CD4-positive, alpha-beta memory T cell (primary cell): ENCODE results near the gene PACRGL. TPM values are rescaled to one million over a fixed set of nuclear protein-coding genes. Genes with fewer than 3 reads are reported as not detected.
"Not testable (repeated sequence)": the region's sequence is repeated elsewhere in the genome, so short reads cannot be mapped to it uniquely, and the experiment has no call there.

Experiments
- CTCF ChIA-PET: fragments of 350-600 bp; sonication (Branson Sonifier 250); formaldehyde crosslinking; loops from one replicate; lab custom pipeline; 2021; ENCODE audit warnings: inconsistent platforms; ENCODE audit not compliant: partially characterized antibody; lab: Charles Lee
- POLR2A ChIA-PET: fragments of 350-600 bp; sonication (Branson Sonifier 250); formaldehyde crosslinking; loops from one replicate; lab custom pipeline; 2021; ENCODE audit not compliant: partially characterized antibody; lab: Charles Lee
- DNase-seq, 5 donors: peaks; one replicate each; pipeline versions ENCODE4 v3.0.0 to v3.0.0-alpha.2; 2020 to 2022; ENCODE audit warnings: mixed read lengths in 1 of 5
- H3K27ac ChIP-seq: one replicate; pipeline ENCODE4 v1.7.0; 2013; ENCODE audit warnings: low read depth, low read length
- H3K27me3 ChIP-seq: 2 replicates; pipeline ENCODE4 v1.7.0; 2013; ENCODE audit warnings: mild to moderate bottlenecking, low read length, moderate library complexity; ENCODE audit not compliant: insufficient read depth
- H3K36me3 ChIP-seq: 2 replicates; pipeline ENCODE4 v1.7.0; 2013; ENCODE audit warnings: mild to moderate bottlenecking, low read length, moderate library complexity; ENCODE audit not compliant: insufficient read depth
- H3K4me1 ChIP-seq: 2 replicates; pipeline ENCODE4 v1.7.0; 2013; ENCODE audit warnings: mild to moderate bottlenecking, low read length, moderate library complexity; ENCODE audit not compliant: insufficient read depth
- H3K4me3 ChIP-seq, 2 donors: one replicate each; pipeline ENCODE4 v1.7.0; 2013; ENCODE audit warnings: low read length in 2 of 2, mild to moderate bottlenecking in 1 of 2
- H3K9me3 ChIP-seq, 2 donors: one replicate each; pipeline ENCODE4 v1.7.0; 2013; ENCODE audit warnings: low read length in 2 of 2, control low read depth in 1 of 2; ENCODE audit not compliant: control insufficient read depth in 1 of 2
- H3K27ac Mint-ChIP-seq, 7 donors: one replicate each; pipeline ENCODE4 v1.8.0; 2020 to 2021; ENCODE audit warnings: mixed read lengths in 7 of 7, mild to moderate bottlenecking in 6 of 7, inconsistent platforms in 3 of 7, moderate library complexity in 3 of 7
- H3K27me3 Mint-ChIP-seq, 2 donors: one replicate each; pipeline ENCODE4 v1.8.0; 2020 to 2021; ENCODE audit warnings: mixed read lengths in 2 of 2
- H3K36me3 Mint-ChIP-seq, 2 donors: one replicate each; pipeline ENCODE4 v1.8.0; 2020 to 2021; ENCODE audit warnings: mixed read lengths in 2 of 2, inconsistent platforms in 1 of 2, mild to moderate bottlenecking in 1 of 2
- H3K4me1 Mint-ChIP-seq, 4 donors: one replicate each; pipeline ENCODE4 v1.8.0; 2020 to 2021; ENCODE audit warnings: mixed read lengths in 4 of 4, mild to moderate bottlenecking in 1 of 4
- H3K4me3 Mint-ChIP-seq, 8 donors: one replicate each; pipeline ENCODE4 v1.8.0; 2020 to 2021; ENCODE audit warnings: mixed read lengths in 8 of 8, mild to moderate bottlenecking in 7 of 8, moderate library complexity in 6 of 8, inconsistent platforms in 3 of 8
- H3K9me3 Mint-ChIP-seq, 8 donors: one replicate each; pipeline ENCODE4 v1.8.0; 2020 to 2021; ENCODE audit warnings: mixed read lengths in 8 of 8, mild to moderate bottlenecking in 5 of 8, inconsistent platforms in 3 of 8, moderate library complexity in 1 of 8
- intact Hi-C: fragments of 100-400 bp; cut with micrococcal nuclease; formaldehyde crosslinking; loops from one replicate; pipeline ENCODE4 v1.15.1; 2023
- polyA plus RNA-seq, 2 donors: library from polyadenylated mRNA; unstranded; fragments of 300-500 nt; fragmentation: Illumina TruSeq; gene quantifications; one replicate each; pipeline ENCODE4 v1.2.3, GENCODE V29; 2021
- total RNA-seq, 2 experiments: library from RNA; stranded (reverse); gene quantifications; one replicate each; pipeline ENCODE4 v1.2.3, GENCODE V29; 2021

Gene PACRGL
- total and polyA plus RNA-seq, 4 experiments from 2014 or later: 5.4 to 14.4 (median 9.9) TPM

DNA sequence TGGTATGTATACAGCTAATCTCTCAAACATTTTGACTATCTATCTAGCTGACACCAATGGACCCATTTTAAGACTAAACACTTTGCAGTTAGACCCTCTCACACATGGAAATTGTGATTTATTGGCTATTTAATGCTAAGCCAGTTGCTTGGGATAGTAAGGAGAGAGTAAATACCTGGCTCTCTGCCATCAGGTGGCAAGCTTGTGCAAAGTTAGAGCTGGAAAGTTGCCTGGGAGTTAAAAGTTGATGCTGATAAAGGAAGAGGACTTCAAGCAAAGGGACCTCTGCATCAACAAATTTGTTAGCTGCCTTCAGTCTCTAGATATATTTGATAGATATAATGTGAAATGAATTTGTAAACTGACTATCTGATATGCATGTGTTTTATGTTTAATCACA lies 61.1 kb downstream of the PACRGL start:
- H3K4me1 ChIP-seq: no peaks in the 10 kb centered on the region
- H3K27me3 ChIP-seq: no peaks in the 10 kb centered on the region
- ChIA-PET CTCF (interaction anchor here (1.1 kb wide), 1 partner anchor 12 kb away, joined by 3 read pairs; no protein-coding TSS in a partner anchor), POLR2A (no interaction called here)
- no peak overlapping the region for H3K27ac Mint-ChIP-seq
- no peaks in the 10 kb centered on the region for H3K36me3 Mint-ChIP-seq
- DNase-seq: no peak
- H3K27ac ChIP-seq: no peak overlapping the region
- intact Hi-C loops: no loop called here
- no peaks in the 10 kb centered on the region for H3K4me1 Mint-ChIP-seq
- no peaks in the 10 kb centered on the region for H3K27me3 Mint-ChIP-seq
- no peak overlapping the region for H3K4me3 Mint-ChIP-seq
- H3K4me3 ChIP-seq: no peak overlapping the region
- no peaks in the 10 kb centered on the region for H3K9me3 ChIP-seq
- H3K9me3 Mint-ChIP-seq: peaks cover 0 to 2% (median 0%) of the 10 kb centered on the region in 8 donors
- no peaks in the 10 kb centered on the region for H3K36me3 ChIP-seq

DNA sequence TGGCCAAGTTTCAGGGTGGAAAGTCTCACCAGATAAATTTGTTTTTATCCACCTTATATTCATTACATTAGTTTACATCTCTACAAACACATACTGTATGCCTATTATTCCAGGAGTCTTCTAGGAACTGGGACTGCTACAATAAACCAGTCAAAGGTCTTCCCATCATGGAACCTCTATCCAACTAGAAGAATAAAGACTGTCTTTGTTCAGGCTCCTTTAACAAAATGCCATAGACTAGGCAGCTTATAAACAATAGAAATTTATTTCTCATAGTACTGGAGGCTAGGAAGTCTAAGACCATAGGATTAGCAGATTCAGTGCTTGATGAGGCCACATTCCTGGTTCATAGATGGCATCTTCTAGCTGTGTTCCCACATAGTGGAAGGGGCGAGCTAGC lies 61.6 kb downstream of the PACRGL start:
- intact Hi-C loops: no loop called here
- H3K9me3 Mint-ChIP-seq: peaks cover 0 to 2% (median 0%) of the 10 kb centered on the region in 8 donors
- H3K27ac ChIP-seq: no peak overlapping the region
- H3K4me1 ChIP-seq: no peaks in the 10 kb centered on the region
- H3K27me3 Mint-ChIP-seq: no peaks in the 10 kb centered on the region
- H3K4me1 Mint-ChIP-seq: no peaks in the 10 kb centered on the region
- no peaks in the 10 kb centered on the region for H3K36me3 Mint-ChIP-seq
- CTCF ChIA-PET: interaction anchor here (1.1 kb wide), 1 partner anchor 11 kb away, joined by 3 read pairs; no protein-coding TSS in a partner anchor
- no peaks in the 10 kb centered on the region for H3K9me3 ChIP-seq
- no peak overlapping the region for H3K27ac Mint-ChIP-seq
- no peaks in the 10 kb centered on the region for H3K36me3 ChIP-seq
- POLR2A ChIA-PET: no interaction called here
- no peak overlapping the region for H3K4me3 ChIP-seq
- no peak overlapping the region for H3K4me3 Mint-ChIP-seq
- DNase-seq: no peak
- no peaks in the 10 kb centered on the region for H3K27me3 ChIP-seq

DNA sequence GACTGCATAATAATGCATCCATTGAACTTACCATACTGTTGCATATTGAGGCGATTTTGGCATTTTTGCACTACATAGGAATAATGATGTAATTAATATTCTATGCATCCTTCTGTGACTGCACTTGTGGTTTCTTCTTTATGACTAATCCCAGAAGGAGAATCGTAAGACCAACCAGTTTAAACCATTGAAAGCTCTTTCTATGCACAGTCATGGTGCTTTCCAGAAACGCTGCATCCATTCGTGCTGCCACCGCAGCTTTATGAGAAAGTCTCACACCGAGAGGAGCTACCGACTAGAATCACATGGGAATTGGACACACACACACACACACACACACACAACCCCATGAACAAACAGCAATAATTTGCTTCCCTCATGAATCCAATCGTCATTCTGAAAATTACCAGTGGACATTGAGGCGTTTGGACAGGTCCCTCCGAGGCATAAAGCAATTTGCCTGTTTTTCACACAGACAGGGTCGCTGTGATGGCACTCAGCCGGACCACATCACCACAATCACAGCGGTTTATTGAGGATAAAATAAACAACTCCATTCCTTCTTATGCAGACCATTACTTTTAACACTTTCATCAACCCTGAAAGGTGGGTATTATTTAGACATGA lies 64.2 kb downstream of the PACRGL start:
- H3K4me3 ChIP-seq: no peak overlapping the region

DNA sequence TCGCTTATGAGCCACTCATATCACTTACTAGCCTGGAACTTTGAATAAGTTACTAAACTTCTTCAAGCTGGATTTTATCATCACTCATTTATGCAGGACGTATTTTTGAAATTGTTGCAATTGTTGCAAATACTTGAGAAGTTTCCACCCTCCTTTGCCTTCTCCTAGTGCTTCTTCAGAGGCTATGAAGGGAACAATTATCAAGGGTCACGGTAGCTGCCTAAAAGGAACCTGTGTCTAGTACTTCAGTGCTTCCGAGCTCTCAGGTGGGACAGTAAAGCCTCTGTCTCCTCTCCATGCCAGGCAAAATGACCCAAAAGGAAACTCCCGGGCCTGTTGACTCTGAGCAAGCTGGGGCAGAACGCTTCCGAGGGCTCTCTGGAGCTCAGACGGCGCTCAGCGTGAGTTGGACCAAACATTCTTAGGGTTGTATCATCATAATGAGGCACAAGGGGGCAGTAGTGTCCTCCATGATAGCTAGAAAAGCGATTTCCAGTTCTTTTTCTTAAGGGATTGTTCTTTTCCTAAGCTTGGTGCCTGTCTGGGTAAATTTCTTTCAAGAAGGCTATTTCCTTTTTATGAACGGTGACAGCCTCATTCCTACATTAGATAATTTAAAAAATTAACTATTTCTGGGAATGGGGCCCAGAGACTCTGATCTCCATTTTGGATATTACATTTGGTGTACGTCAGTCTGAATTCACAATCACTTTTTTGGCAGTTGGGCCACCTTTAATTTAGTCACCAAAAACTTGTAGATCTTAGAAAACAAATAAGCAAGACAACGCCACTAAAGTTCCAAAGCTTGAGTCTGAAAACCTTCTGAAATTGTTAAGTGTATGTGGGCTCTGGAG lies 73.1 kb downstream of the PACRGL start:
- H3K27ac Mint-ChIP-seq: peak overlapping the region in 2 of 7 donors; percentile 29 to 77
- POLR2A ChIA-PET: no interaction called here
- peaks cover 0 to 5% (median 1%) of the 10 kb centered on the region in 8 donors for H3K9me3 Mint-ChIP-seq
- no peak overlapping the region for H3K27ac ChIP-seq
- no peaks in the 10 kb centered on the region for H3K27me3 Mint-ChIP-seq
- H3K36me3 ChIP-seq: no peaks in the 10 kb centered on the region
- H3K4me1 Mint-ChIP-seq: peaks cover 0 to 5% (median 2%) of the 10 kb centered on the region in 4 donors
- H3K4me1 ChIP-seq: peaks cover 3% of the 10 kb centered on the region
- intact Hi-C loops: no loop called here
- H3K27me3 ChIP-seq: no peaks in the 10 kb centered on the region
- CTCF ChIA-PET: interaction anchor here (0.6 to 4.3 kb wide), 14 partner anchors 9 to 1018 kb away, joined by 3 to 42 read pairs (median 3); no protein-coding TSS in a partner anchor
- H3K4me3 ChIP-seq: no peak overlapping the region
- no peaks in the 10 kb centered on the region for H3K36me3 Mint-ChIP-seq
- no peaks in the 10 kb centered on the region for H3K9me3 ChIP-seq
- DNase-seq: peak; percentile 10 to 35 (median 28)
- peak overlapping the region in 4 of 8 donors; percentile 46 to 66 (median 58) for H3K4me3 Mint-ChIP-seq

More for the DNA sequence above, 64.2 kb downstream of the PACRGL start:
- no peaks in the 10 kb centered on the region for H3K27me3 Mint-ChIP-seq
- no peaks in the 10 kb centered on the region for H3K4me1 Mint-ChIP-seq
- DNase-seq: no peak
- no peaks in the 10 kb centered on the region for H3K36me3 Mint-ChIP-seq
- H3K4me3 Mint-ChIP-seq: no peak overlapping the region
- no peaks in the 10 kb centered on the region for H3K27me3 ChIP-seq
- intact Hi-C loops: no loop called here
- ChIA-PET CTCF (interaction anchor here (1.9 kb wide), 1 partner anchor 9 kb away, joined by 7 read pairs; no protein-coding TSS in a partner anchor), POLR2A (no interaction called here)
- no peaks in the 10 kb centered on the region for H3K36me3 ChIP-seq
- H3K27ac Mint-ChIP-seq: no peak overlapping the region
- no peak overlapping the region for H3K27ac ChIP-seq
- H3K9me3 Mint-ChIP-seq: peaks cover 0 to 2% (median 0%) of the 10 kb centered on the region in 8 donors
- no peaks in the 10 kb centered on the region for H3K9me3 ChIP-seq
- no peaks in the 10 kb centered on the region for H3K4me1 ChIP-seq

DNA sequence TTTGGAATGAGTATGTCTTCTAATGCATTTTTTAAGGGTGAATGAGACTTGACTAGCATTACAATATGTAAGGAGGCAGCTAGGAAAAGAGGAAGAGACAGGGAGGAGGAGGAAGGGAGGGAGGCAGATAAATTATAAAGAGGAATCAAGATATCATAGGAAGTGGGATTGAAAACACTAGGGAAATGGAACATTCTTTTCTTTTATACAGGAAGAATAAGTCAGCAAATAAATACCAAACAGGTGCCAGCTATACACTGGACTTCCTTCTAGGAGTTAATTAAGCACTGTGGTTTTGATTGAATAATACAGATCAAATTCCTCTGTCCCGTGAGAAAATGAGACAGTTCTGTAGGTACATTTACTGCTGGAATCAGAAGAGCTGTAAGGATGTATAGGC lies 78.6 kb downstream of the PACRGL start:
- Histone ChIP-seq H3K27ac (no peak overlapping the region), H3K4me1 (no peaks in the 10 kb centered on the region), H3K27me3 (no peaks in the 10 kb centered on the region), H3K4me3 (no peak overlapping the region), H3K36me3 (no peaks in the 10 kb centered on the region), H3K9me3 (no peaks in the 10 kb centered on the region)
- H3K4me1 Mint-ChIP-seq: no peaks in the 10 kb centered on the region
- POLR2A ChIA-PET: no interaction called here
- no peak overlapping the region for H3K4me3 Mint-ChIP-seq
- H3K36me3 Mint-ChIP-seq: peaks cover 0 to 1% of the 10 kb centered on the region in 2 donors
- H3K9me3 Mint-ChIP-seq: peaks cover 0 to 38% (median 23%) of the 10 kb centered on the region in 8 donors
- CTCF ChIA-PET: no interaction called here
- intact Hi-C loops: no loop called here
- no peak for DNase-seq
- H3K27me3 Mint-ChIP-seq: peaks cover 0 to 3% of the 10 kb centered on the region in 2 donors
- H3K27ac Mint-ChIP-seq: no peak overlapping the region

DNA sequence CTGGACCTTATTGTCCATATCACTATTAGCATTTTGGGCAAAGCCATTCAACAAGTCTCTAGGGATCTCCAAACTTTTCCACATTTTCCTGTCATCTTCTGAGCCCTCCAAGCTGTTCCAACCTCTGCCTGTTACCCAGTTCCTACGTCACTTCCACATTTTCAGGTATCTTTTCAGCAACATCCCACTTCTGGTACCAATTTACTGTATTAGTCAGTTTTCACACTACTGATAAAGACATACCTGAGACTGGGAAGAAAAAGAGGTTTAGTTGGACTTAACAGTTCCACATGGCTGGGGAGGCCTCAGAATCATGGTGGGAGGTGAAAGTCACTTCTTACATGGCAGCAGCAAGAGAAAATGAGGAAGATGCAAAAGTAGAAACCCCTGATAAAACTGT lies 82.9 kb downstream of the PACRGL start:
- DNase-seq, H3K4me1 Mint-ChIP-seq, H3K27ac Mint-ChIP-seq, intact Hi-C loops, H3K36me3 Mint-ChIP-seq, H3K27ac ChIP-seq, H3K9me3 ChIP-seq, H3K4me3 Mint-ChIP-seq, H3K4me3 ChIP-seq, POLR2A ChIA-PET, H3K36me3 ChIP-seq, H3K4me1 ChIP-seq, H3K27me3 ChIP-seq, H3K27me3 Mint-ChIP-seq: not testable (repeated sequence)
- CTCF ChIA-PET: interaction anchor here (2.7 kb wide), 1 partner anchor 9 kb away, joined by 9 read pairs; no protein-coding TSS in a partner anchor
- H3K9me3 Mint-ChIP-seq: peaks cover 0 to 41% (median 21%) of the 10 kb centered on the region in 8 donors
